Activated naive CD4-positive, alpha-beta T cell treated with anti-CD3 and anti-CD28 coated beads, Interleukin-2, amount 50 U/mL, for 72 hours (primary cell): ENCODE results near the gene LRBA. TPM values are rescaled to one million over a fixed set of nuclear protein-coding genes. Genes with fewer than 3 reads are reported as not detected.
"Not testable (repeated sequence)": the region's sequence is repeated elsewhere in the genome, so short reads cannot be mapped to it uniquely, and the experiment has no call there.

Experiments used
- ATAC-seq, 2 donors: fragments of 150-1000 bp; cut with Tn5 transposase; 2 replicates each; pipeline ENCODE4 v1.10.0; 2021; ENCODE audit warnings: mild to moderate bottlenecking in 2 of 2, moderate library complexity in 2 of 2
- DNase-seq, 2 donors: peaks; one replicate each; pipeline ENCODE4 v3.0.0; 2021 to 2022; ENCODE audit warnings: low spot score in 2 of 2
- H3K27ac Mint-ChIP-seq, 2 donors: one replicate each; pipeline ENCODE4 v1.8.0; 2022; ENCODE audit warnings: mild to moderate bottlenecking in 2 of 2, mixed read lengths in 2 of 2
- H3K36me3 Mint-ChIP-seq, 2 donors: one replicate each; pipeline ENCODE4 v1.8.0; 2022; ENCODE audit warnings: mixed read lengths in 2 of 2
- H3K9me3 Mint-ChIP-seq, 2 donors: one replicate each; pipeline ENCODE4 v1.8.0; 2022; ENCODE audit warnings: mixed read lengths in 2 of 2
- total RNA-seq, 2 donors: library from RNA; stranded (reverse); gene quantifications; one replicate each; pipeline ENCODE4 v1.2.3, GENCODE V29; 2022

Gene LRBA
- total RNA-seq, 2 donors from 2014 or later: 72.0 to 77.9 TPM

- Mint-ChIP-seq H3K9me3 (peaks cover 0 to 10% of the 10 kb centered on the region in 2 donors), H3K27ac (no peak overlapping the region), H3K36me3 (peaks cover 13 to 16% of the 10 kb centered on the region in 2 donors)
- no peak for DNase-seq
- no peak for ATAC-seq
Observed at GRCh38 chr4:150561143-150561737, 453.8 kb downstream of the LRBA start.

GRCh38 chr4:150557811-150558210, 457.3 kb downstream of the LRBA start:
- not testable (repeated sequence) for DNase-seq, ATAC-seq, H3K27ac Mint-ChIP-seq
- peaks cover 6 to 19% of the 10 kb centered on the region in 2 donors for H3K36me3 Mint-ChIP-seq
- H3K9me3 Mint-ChIP-seq: peaks cover 0 to 16% of the 10 kb centered on the region in 2 donors

- Mint-ChIP-seq H3K27ac (no peak overlapping the region), H3K9me3 (no peaks in the 10 kb centered on the region), H3K36me3 (no peaks in the 10 kb centered on the region)
- DNase-seq: no peak
- ATAC-seq: no peak
Observed at GRCh38 chr4:150547154-150547838, 467.8 kb downstream of the LRBA start.

GRCh38 chr4:150546286-150546685, 468.8 kb downstream of the LRBA start:
- Mint-ChIP-seq H3K36me3 (no peaks in the 10 kb centered on the region), H3K27ac (no peak overlapping the region), H3K9me3 (no peaks in the 10 kb centered on the region)
- ATAC-seq (no peak), DNase-seq (no peak)

GRCh38 chr4:150543042-150543441, 472.0 kb downstream of the LRBA start:
- no peak for DNase-seq
- no peak overlapping the region for H3K27ac Mint-ChIP-seq
- no peaks in the 10 kb centered on the region for H3K9me3 Mint-ChIP-seq
- H3K36me3 Mint-ChIP-seq: peaks cover 0 to 4% of the 10 kb centered on the region in 2 donors
- no peak for ATAC-seq

GRCh38 chr4:150541681-150542080, 473.4 kb downstream of the LRBA start:
- no peak overlapping the region for H3K27ac Mint-ChIP-seq
- ATAC-seq (no peak), DNase-seq (no peak)
- H3K36me3 Mint-ChIP-seq: peaks cover 0 to 4% of the 10 kb centered on the region in 2 donors
- H3K9me3 Mint-ChIP-seq: no peaks in the 10 kb centered on the region

GRCh38 chr4:150540959-150541360, 474.1 kb downstream of the LRBA start:
- Mint-ChIP-seq H3K36me3 (peaks cover 0 to 4% of the 10 kb centered on the region in 2 donors), H3K27ac (no peak overlapping the region), H3K9me3 (no peaks in the 10 kb centered on the region)
- DNase-seq (no peak), ATAC-seq (no peak)

- no peak overlapping the region for H3K27ac Mint-ChIP-seq
- peaks cover 0 to 4% of the 10 kb centered on the region in 2 donors for H3K36me3 Mint-ChIP-seq
- no peak for ATAC-seq
- DNase-seq: no peak
- H3K9me3 Mint-ChIP-seq: no peaks in the 10 kb centered on the region
Observed at GRCh38 chr4:150540536-150540935, 474.5 kb downstream of the LRBA start.

GRCh38 chr4:150537911-150538310, 477.2 kb downstream of the LRBA start:
- H3K9me3 Mint-ChIP-seq, DNase-seq, ATAC-seq: not testable (repeated sequence)

GRCh38 chr4:150534818-150535217, 480.3 kb downstream of the LRBA start:
- Mint-ChIP-seq H3K9me3 (no peaks in the 10 kb centered on the region), H3K27ac (no peak overlapping the region), H3K36me3 (peaks cover 0 to 4% of the 10 kb centered on the region in 2 donors)
- DNase-seq: no peak
- no peak for ATAC-seq

More at GRCh38 chr4:150537911-150538310, 477.2 kb downstream of the LRBA start:
- H3K36me3 Mint-ChIP-seq, H3K27ac Mint-ChIP-seq: not testable (repeated sequence)

GRCh38 chr4:150533673-150534072, 481.4 kb downstream of the LRBA start:
- DNase-seq: no peak
- Mint-ChIP-seq H3K27ac (no peak overlapping the region), H3K36me3 (no peaks in the 10 kb centered on the region), H3K9me3 (no peaks in the 10 kb centered on the region)
- no peak for ATAC-seq

- Mint-ChIP-seq H3K27ac (no peak overlapping the region), H3K9me3 (no peaks in the 10 kb centered on the region)
Observed at GRCh38 chr4:150525321-150525868, 489.7 kb downstream of the LRBA start.

GRCh38 chr4:150518559-150518958, 496.5 kb downstream of the LRBA start:
- DNase-seq (no peak), ATAC-seq (peak; percentile 81 to 99)
- H3K36me3 Mint-ChIP-seq: no peaks in the 10 kb centered on the region
- no peaks in the 10 kb centered on the region for H3K9me3 Mint-ChIP-seq
- H3K27ac Mint-ChIP-seq: peak overlapping the region in 1 of 2 donors; percentile 67

More at GRCh38 chr4:150525321-150525868, 489.7 kb downstream of the LRBA start:
- ATAC-seq (no peak), DNase-seq (no peak)
- H3K36me3 Mint-ChIP-seq: peaks cover 0 to 16% of the 10 kb centered on the region in 2 donors

- Mint-ChIP-seq H3K9me3 (peaks cover 6 to 9% of the 10 kb centered on the region in 2 donors), H3K36me3 (peaks cover 5 to 12% of the 10 kb centered on the region in 2 donors), H3K27ac (no peak overlapping the region)
- DNase-seq (no peak), ATAC-seq (no peak)
Observed at GRCh38 chr4:150515135-150515534, 499.9 kb downstream of the LRBA start.

- Mint-ChIP-seq H3K9me3 (peaks cover 6 to 9% of the 10 kb centered on the region in 2 donors), H3K36me3 (peaks cover 5 to 12% of the 10 kb centered on the region in 2 donors), H3K27ac (no peak overlapping the region)
- DNase-seq (no peak), ATAC-seq (no peak)
Observed at GRCh38 chr4:150514709-150515108, 500.4 kb downstream of the LRBA start.

GRCh38 chr4:150510176-150510865, 504.8 kb downstream of the LRBA start:
- Mint-ChIP-seq H3K36me3 (peaks cover 15 to 36% of the 10 kb centered on the region in 2 donors), H3K9me3 (peaks cover 13 to 14% of the 10 kb centered on the region in 2 donors), H3K27ac (no peak overlapping the region)
- DNase-seq (no peak), ATAC-seq (no peak)

GRCh38 chr4:150507656-150508055, 507.4 kb downstream of the LRBA start:
- H3K27ac Mint-ChIP-seq, DNase-seq, ATAC-seq: not testable (repeated sequence)
- Mint-ChIP-seq H3K36me3 (peaks cover 31 to 47% of the 10 kb centered on the region in 2 donors), H3K9me3 (peaks cover 13 to 19% of the 10 kb centered on the region in 2 donors)
